ENCODE results near the gene KRT71.

- TF ChIP-seq EZH2phosphoT487 (IDR thresholded peaks at IDR 0.05) (no peak), CTCF (IDR thresholded peaks at IDR 0.05) (no peak)
Measured at GRCh38 chr12:52584156-52584682, 31.3 kb upstream of the KRT71 start.

Data from neural progenitor cell (in vitro differentiated cells).